ENCODE data around the gene MDP1.

GRCh38 chr14:24215495-24216344, at the start of gene MDP1:
- TF ChIP-seq, protein P1, sequence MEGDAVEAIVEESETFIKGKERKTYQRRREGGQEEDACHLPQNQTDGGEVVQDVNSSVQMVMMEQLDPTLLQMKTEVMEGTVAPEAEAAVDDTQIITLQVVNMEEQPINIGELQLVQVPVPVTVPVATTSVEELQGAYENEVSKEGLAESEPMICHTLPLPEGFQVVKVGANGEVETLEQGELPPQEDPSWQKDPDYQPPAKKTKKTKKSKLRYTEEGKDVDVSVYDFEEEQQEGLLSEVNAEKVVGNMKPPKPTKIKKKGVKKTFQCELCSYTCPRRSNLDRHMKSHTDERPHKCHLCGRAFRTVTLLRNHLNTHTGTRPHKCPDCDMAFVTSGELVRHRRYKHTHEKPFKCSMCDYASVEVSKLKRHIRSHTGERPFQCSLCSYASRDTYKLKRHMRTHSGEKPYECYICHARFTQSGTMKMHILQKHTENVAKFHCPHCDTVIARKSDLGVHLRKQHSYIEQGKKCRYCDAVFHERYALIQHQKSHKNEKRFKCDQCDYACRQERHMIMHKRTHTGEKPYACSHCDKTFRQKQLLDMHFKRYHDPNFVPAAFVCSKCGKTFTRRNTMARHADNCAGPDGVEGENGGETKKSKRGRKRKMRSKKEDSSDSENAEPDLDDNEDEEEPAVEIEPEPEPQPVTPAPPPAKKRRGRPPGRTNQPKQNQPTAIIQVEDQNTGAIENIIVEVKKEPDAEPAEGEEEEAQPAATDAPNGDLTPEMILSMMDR (optimal IDR thresholded peaks at IDR 0.05 in 1 of 3, IDR thresholded peaks at IDR 0.05 in 1 of 3, conservative IDR thresholded peaks at IDR 0.05 in 1 of 3; ENCODE audit: extremely low read depth in 1 of 3, insufficient read depth in 2 of 3, low read length in 3 of 3), result peak; percentile 46 to 99 (median 71)
- no peak for TF ChIP-seq EZH2 (IDR thresholded peaks at IDR 0.05; ENCODE audit: low read length)
